Cerebellar cortex (tissue), 1 donor: ENCODE data around the gene PKDREJ.
"Not testable (repeated sequence)": the region's sequence is repeated elsewhere in the genome, so short reads cannot be mapped to it uniquely, and the experiment has no call there.

Experiments used
- DNase-seq: peaks from one replicate; pipeline ENCODE4 v3.0.0-alpha.2; 2015; ENCODE audit warnings: low spot score

Gene PKDREJ

GRCh38 chr22:46288846-46289243, 25.7 kb upstream of the PKDREJ start:
- DNase-seq = no peak

- DNase-seq = no peak
These were observed 25.0 kb upstream of the PKDREJ start for GRCh38 chr22:46287873-46288751.

- no peak for DNase-seq
These were observed 24.1 kb upstream of the PKDREJ start for GRCh38 chr22:46286941-46287872.

- DNase-seq = no peak
These were observed 22.9 kb upstream of the PKDREJ start for GRCh38 chr22:46286006-46286405.

- DNase-seq = no peak
These were observed 18.9 kb upstream of the PKDREJ start for GRCh38 chr22:46281866-46282678.

- DNase-seq = no peak
These were observed 18.0 kb upstream of the PKDREJ start for GRCh38 chr22:46280999-46281623.

GRCh38 chr22:46280063-46280817, 17.1 kb upstream of the PKDREJ start:
- no peak for DNase-seq

GRCh38 chr22:46278656-46279645, 15.8 kb upstream of the PKDREJ start:
- DNase-seq = no peak

GRCh38 chr22:46276563-46276962, 13.4 kb upstream of the PKDREJ start:
- DNase-seq = no peak

- no peak for DNase-seq
These were observed 12.4 kb upstream of the PKDREJ start for GRCh38 chr22:46275455-46276122.

GRCh38 chr22:46274381-46274780, 11.2 kb upstream of the PKDREJ start:
- DNase-seq = no peak

- DNase-seq = no peak
These were observed 10.4 kb upstream of the PKDREJ start for GRCh38 chr22:46273432-46274148.

- no peak for DNase-seq
These were observed 9.8 kb upstream of the PKDREJ start for GRCh38 chr22:46272762-46273431.

- no peak for DNase-seq
These were observed 9.1 kb upstream of the PKDREJ start for GRCh38 chr22:46272196-46272595.

GRCh38 chr22:46269564-46269963, 6.4 kb upstream of the PKDREJ start:
- DNase-seq = no peak

GRCh38 chr22:46267431-46268279, 4.5 kb upstream of the PKDREJ start, which contains the start of gene TTC38:
Gene TTC38 (plus strand): TSS chr22:46268008. CDS start chr22:46268040, 32 bp downstream.
- DNase-seq = peak; percentile 63

GRCh38 chr22:46265627-46266026, 2.5 kb upstream of the PKDREJ start:
- not testable (repeated sequence) for DNase-seq
